Stimulated activated CD4-positive, alpha-beta T cell treated with anti-CD3 and anti-CD28 coated beads, Interleukin-4, amount 100 ng/mL, for 24 hours (primary cell): ENCODE results near the gene ITM2C.
A peak's percentile ranks its signal among the peaks of the same experiment; 100 is the strongest.

Experiments used
- DNase-seq: peaks from one replicate; pipeline ENCODE4 v3.0.0-alpha.2; 2020

The ITM2C gene, protein sequence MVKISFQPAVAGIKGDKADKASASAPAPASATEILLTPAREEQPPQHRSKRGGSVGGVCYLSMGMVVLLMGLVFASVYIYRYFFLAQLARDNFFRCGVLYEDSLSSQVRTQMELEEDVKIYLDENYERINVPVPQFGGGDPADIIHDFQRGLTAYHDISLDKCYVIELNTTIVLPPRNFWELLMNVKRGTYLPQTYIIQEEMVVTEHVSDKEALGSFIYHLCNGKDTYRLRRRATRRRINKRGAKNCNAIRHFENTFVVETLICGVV

DNA sequence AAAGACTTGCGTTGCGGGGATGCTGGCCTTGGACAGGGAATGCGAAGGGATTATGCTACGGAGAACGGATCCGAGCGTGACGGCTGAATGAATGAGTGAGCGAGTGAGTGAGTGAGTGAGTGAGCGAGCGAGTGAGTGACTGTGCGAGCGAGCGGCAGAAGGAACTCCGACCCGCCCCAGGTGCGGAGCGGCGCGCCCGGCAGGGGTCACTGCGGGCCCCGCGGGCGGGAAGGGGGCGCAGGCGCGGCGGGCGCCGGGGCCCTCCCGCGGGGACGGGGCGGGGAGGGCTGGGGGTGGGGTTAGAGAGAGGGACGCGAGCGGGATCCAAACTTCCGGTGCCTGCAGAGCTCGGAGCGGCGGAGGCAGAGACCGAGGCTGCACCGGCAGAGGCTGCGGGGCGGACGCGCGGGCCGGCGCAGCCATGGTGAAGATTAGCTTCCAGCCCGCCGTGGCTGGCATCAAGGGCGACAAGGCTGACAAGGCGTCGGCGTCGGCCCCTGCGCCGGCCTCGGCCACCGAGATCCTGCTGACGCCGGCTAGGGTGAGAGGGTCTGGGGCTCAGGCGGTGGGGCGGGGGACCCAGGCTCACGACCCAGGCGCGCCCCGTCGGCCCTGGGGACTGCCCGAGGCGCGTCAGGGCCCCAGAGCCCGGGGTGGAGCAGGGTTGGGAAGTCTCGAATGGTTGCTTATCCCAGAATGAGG, at the start of gene ITM2C:
TSS of gene ITM2C (plus strand) at position 338 of the 702 bp plus-strand sequence. CDS start at position 422, 84 bp downstream.
- DNase-seq = peak; percentile 74

DNA sequence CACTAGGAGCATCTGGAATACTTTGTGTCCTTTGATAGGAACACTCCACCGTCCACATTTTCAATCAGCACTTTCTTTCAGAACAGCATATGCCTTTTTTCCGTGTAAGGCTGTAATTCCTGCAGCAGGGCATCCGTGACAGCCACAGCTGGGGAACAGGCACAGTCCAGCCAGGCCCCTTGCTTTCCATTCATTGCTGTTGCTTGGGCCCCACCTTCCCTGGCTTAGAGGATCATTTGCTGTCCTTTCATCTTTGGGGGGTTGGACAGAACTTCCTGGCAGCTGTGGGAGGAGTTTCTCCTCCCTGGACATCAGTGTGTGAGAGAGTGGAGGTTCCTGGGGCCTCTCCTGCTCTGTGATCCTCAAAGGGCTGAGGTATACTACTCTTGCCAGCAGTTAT, 49.7 kb upstream of the ITM2C start:
- DNase-seq = no peak

GRCh38 chr2:230816735-230817134, 48.0 kb upstream of the ITM2C start:
- no peak for DNase-seq

DNA sequence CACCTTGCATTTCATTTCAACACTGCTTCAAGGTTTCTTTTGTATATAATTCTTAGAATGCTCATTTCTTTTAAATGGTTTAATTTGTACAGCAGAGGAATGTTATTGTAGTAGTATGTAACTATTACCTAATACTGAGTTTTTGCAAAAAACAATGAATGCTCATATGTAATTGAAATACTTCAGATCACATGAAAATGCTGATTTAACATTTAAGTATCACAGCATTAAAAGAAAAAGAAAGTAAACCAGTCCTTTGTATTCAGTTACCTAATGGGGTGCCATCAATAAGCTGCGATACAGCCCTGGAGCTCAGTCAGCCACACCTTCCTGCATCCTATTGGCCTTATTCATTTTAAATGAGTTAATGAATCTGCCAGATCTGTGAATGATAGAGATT, 45.3 kb upstream of the ITM2C start:
- DNase-seq = no peak

DNA sequence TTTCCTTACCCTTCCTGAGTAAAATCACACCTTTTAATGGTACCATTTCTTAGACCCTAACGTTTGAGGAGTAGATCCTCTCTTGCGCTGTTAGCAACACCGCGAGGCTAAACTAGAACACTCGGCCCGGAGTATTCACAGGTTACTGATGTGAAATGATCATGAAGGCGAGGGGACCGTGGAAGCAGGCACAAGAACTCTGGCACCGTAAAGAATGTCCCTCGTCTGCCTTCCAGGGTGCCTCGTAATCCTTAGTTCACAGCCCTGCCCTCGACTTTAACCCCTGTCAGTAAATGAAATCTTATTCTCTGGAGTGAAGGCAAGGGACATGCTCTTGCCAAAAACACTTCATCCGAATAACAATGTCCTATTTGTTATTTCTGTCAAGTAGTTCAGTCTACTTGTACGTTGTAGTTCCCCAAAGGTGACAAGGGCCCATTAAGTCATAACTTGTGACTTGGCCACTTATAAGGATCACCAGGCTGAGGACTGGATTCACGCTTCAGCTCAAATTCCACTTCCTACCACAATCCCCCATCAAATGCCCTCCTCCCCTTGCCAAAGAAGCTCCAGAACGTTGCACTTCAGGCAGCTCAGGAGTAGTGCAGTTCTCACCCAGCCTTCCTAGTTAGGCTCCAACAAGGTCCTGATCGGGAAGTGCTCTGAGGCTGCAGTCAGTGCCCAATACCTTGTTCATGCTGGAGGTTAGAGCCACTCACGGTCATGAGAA, 43.3 kb upstream of the ITM2C start:
- DNase-seq = no peak

DNA sequence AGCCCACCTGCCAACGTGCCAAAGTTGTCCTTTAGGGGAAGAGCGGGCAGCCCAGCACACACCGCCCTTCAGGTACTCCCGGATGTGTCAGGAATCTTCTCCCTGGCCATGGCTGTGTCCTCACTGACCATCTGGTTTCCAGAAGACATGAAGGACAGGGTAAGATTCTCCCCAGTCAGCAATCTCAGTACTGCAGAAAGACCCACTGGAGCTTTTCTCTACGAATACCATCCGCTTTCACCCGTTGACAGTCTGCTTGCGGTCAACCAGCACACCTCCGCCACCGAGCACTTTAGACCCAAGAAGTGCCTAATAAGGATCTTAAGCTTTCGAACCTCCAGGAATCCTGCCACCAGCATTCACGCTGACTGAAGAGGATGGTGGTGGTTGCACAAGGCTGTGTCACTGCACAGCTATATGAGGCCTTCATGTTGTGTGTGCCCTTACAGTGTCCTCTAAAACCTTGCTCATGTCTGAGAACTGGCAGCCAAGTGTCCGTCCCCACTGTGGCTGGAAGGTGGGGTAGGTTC, 42.7 kb upstream of the ITM2C start:
- DNase-seq = no peak

- no peak for DNase-seq
Measured at GRCh38 chr2:230823264-230823964, 41.3 kb upstream of the ITM2C start.

- DNase-seq = peak; percentile 65
Measured at GRCh38 chr2:230824406-230824978, 40.2 kb upstream of the ITM2C start.

- no peak for DNase-seq
Measured at GRCh38 chr2:230825354-230825753, 39.4 kb upstream of the ITM2C start.

DNA sequence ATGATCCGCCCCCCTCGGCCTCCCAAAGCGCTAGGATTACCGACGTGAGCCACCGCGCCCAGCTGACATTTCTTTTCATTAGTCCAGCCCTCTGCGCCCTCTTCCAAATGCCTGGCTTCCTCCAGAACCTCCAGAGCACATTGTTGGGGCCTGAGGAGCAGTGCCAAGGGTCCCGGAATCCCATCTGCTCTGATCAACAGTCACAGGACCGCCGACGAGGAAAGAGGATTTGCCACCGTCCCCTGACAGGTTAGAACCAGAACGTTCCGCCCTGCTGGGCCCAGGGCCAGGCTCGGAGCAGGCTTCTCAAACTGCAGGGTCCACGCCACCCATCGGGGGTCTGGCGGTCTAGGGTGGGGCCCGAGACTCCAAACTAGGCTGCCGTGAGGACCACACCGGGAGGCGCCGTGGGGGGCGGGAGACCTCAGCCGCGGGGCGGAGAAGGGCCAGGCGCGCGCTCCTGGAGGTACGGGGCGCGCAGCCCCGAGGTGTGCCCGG, 36.9 kb upstream of the ITM2C start:
- DNase-seq = no peak

DNA sequence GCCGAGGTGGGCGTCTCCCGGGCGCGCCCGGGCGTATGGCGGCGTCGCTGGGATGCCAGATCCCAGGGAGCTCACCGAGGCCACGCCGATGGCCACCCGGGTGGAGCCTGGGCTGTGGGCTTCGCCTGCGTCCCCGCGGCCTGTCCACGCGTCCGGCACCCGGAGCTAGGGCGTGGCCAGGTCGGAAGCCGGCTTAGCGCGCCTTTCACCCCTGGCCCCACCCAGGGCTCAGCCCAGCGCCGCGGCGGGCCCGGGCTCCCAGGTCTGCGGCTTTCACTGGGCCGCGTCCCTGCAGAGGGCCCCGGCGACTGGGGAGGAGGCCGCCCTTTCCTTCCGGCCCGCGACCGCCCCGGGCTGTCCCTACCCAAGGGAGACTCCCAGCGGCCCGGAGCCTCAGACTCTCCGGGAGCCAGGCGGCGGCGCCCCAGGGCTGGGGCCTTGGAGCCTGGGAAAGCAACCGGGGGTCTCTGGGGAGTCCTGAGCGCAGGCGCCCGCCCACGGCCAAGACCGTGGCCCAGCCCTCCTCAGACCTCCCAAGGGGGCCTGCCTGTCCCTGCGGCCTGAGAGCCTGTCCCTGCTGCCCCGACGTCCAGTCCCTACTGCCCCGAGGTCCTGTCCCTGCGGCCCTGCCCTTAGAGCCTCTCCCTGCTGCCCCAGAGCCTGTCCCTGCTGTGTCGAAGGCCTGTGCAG, 36.3 kb upstream of the ITM2C start:
- DNase-seq = no peak

- DNase-seq = no peak
Measured at GRCh38 chr2:230829293-230829692, 35.4 kb upstream of the ITM2C start.

- no peak for DNase-seq
Measured at GRCh38 chr2:230829959-230830358, 34.8 kb upstream of the ITM2C start.

GRCh38 chr2:230830428-230830827, 34.3 kb upstream of the ITM2C start:
- no peak for DNase-seq

GRCh38 chr2:230840301-230840700, 24.4 kb upstream of the ITM2C start:
- DNase-seq = no peak

DNA sequence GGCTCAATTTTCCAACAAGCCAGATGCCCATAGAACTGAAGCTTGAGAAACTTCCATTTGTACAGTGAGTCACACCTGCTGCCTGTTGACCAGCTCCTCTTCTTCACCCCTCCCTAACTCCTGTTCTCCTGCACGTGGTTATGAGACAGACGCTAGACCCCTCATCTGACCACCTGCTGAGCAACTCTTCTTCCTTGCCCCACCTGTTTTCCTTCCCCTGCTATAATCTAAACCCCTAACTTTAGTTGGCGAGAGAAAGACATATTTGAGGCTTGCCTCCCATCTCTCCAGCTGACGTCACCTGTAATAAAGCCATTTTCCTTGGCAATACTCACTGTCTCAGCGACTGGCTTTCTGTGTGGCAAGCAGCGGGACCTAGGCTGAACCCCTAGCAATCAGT, 22.3 kb upstream of the ITM2C start:
- no peak for DNase-seq

GRCh38 chr2:230843132-230843531, 21.6 kb upstream of the ITM2C start:
- DNase-seq = no peak

- DNase-seq = no peak
Measured at GRCh38 chr2:230846360-230846759, 18.4 kb upstream of the ITM2C start.

DNA sequence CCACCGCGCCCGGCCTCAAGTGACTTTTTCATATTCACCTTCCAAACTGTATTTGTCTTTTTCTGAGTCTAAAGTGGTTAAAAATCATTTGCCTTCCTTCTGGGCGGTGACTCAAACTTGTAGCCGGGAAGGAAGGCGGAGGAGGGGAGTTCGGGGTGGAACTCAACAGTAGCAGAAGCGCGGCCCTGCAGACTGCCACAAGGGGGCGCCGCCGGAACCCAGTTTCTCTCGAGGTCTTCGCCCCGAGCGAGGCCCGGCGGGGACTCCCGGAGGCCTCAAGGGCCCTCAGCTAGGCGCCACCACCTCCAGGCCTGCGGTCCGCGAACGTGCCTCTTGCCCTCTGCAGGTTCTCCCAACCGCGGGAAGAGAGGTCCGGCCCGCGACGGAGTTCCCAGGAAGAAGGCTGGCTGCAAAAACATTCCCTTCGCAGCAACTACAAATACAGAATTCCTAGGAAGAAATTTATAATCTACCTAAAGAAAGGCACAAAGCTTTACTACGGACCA, 16.8 kb upstream of the ITM2C start:
- DNase-seq = peak; percentile 93

- peak; percentile 76 for DNase-seq
Measured at GRCh38 chr2:230849633-230850357, 14.9 kb upstream of the ITM2C start.

- no peak for DNase-seq
Measured at GRCh38 chr2:230850358-230850658, 14.4 kb upstream of the ITM2C start.
